ENCODE results near the gene UACA. TPM values are rescaled to one million over a fixed set of nuclear protein-coding genes. Genes with fewer than 3 reads are reported as not detected.
"Not testable (repeated sequence)": the region's sequence is repeated elsewhere in the genome, so short reads cannot be mapped to it uniquely, and the experiment has no call there.

Gene UACA
- total RNA-seq, 1 experiment from 2014 or later: 59.9 TPM

- POLR2A ChIA-PET (ENCODE audit: unreplicated experiment): interaction anchor here (0.5 to 0.6 kb wide), 2 partner anchors 52 to 1286 kb away, joined by 3 to 5 read pairs; no protein-coding TSS in a partner anchor
- CTCF ChIA-PET: no interaction called here
- Histone ChIP-seq H3K9me2 (ENCODE audit: insufficient read depth) (no peaks in the 10 kb centered on the region), H3K4me2 (no peak overlapping the region), H2AFZ (no peak overlapping the region), H3F3A (ENCODE audit: insufficient read depth, low read depth) (no peaks in the 10 kb centered on the region), H3K9me3 (ENCODE audit: insufficient read depth, low read depth) (no peaks in the 10 kb centered on the region), H3K36me3 (ENCODE audit: low read depth) (no peaks in the 10 kb centered on the region), H3K4me3 (no peak overlapping the region), H3K4me1 (replicated peaks; ENCODE audit: insufficient read depth) (peaks cover 5% of the 10 kb centered on the region), H4K20me1 (ENCODE audit: insufficient read depth) (no peaks in the 10 kb centered on the region), H3K79me2 (ENCODE audit: low read depth) (peaks cover 3% of the 10 kb centered on the region; the same call in 1 of the 2 replicates), H3K27ac (no peak overlapping the region), H3K27me3 (ENCODE audit: insufficient read depth, low read depth) (no peaks in the 10 kb centered on the region)
- no peak for DNase-seq
- TF ChIP-seq EZH2 (IDR thresholded peaks at IDR 0.05; ENCODE audit: low read depth) (no peak), CTCF (conservative IDR thresholded peaks at IDR 0.05) (no peak)
- BruUV-seq (replicated peaks): no TSS peak
- intact Hi-C loops (cut with micrococcal nuclease; ENCODE audit: unreplicated experiment): no loop called here
Observed at GRCh38 chr15:70748281-70748747, 15.0 kb downstream of the UACA start.

- POLR2A ChIA-PET (ENCODE audit: unreplicated experiment); H3K36me3 ChIP-seq (ENCODE audit: low read depth); DNase-seq; H3K27ac ChIP-seq; H3F3A ChIP-seq (ENCODE audit: insufficient read depth, low read depth); H3K27me3 ChIP-seq (ENCODE audit: insufficient read depth, low read depth); H2AFZ ChIP-seq; H3K9me3 ChIP-seq (ENCODE audit: insufficient read depth, low read depth); intact Hi-C loops (cut with micrococcal nuclease; ENCODE audit: unreplicated experiment); H3K4me3 ChIP-seq; H3K9me2 ChIP-seq (ENCODE audit: insufficient read depth); BruUV-seq (replicated peaks); H3K4me2 ChIP-seq; H4K20me1 ChIP-seq (ENCODE audit: insufficient read depth); H3K79me2 ChIP-seq (ENCODE audit: low read depth): not testable (repeated sequence)
- CTCF ChIA-PET: interaction anchor here (0.6 kb wide), 2 partner anchors 32 to 220 kb away, joined by 6 to 7 read pairs; no protein-coding TSS in a partner anchor
- H3K4me1 ChIP-seq (replicated peaks; ENCODE audit: insufficient read depth): peaks cover 22% of the 10 kb centered on the region
Observed at GRCh38 chr15:70746598-70746997, 16.8 kb downstream of the UACA start.

- Histone ChIP-seq H3K4me3 (no peak overlapping the region), H3K27ac (peak overlapping the region; percentile 23; the same call in 1 of the 2 replicates), H2AFZ (no peak overlapping the region), H3K4me2 (no peak overlapping the region), H3K36me3 (ENCODE audit: low read depth) (no peaks in the 10 kb centered on the region), H3K4me1 (replicated peaks; ENCODE audit: insufficient read depth) (peaks cover 33% of the 10 kb centered on the region), H3F3A (ENCODE audit: insufficient read depth, low read depth) (peaks cover 13% of the 10 kb centered on the region), H3K27me3 (ENCODE audit: insufficient read depth, low read depth) (no peaks in the 10 kb centered on the region), H3K79me2 (ENCODE audit: low read depth) (peaks cover 20% of the 10 kb centered on the region), H3K9me2 (ENCODE audit: insufficient read depth) (no peaks in the 10 kb centered on the region), H3K9me3 (ENCODE audit: insufficient read depth, low read depth) (no peaks in the 10 kb centered on the region), H4K20me1 (ENCODE audit: insufficient read depth) (no peaks in the 10 kb centered on the region)
- intact Hi-C loops (cut with micrococcal nuclease; ENCODE audit: unreplicated experiment): no loop called here
- CTCF ChIA-PET: interaction anchor here (0.7 kb wide), 1 partner anchor 34 kb away, joined by 6 read pairs; no protein-coding TSS in a partner anchor
- no peak for TF ChIP-seq EZH2 (IDR thresholded peaks at IDR 0.05; ENCODE audit: low read depth)
- TF ChIP-seq CTCF (conservative IDR thresholded peaks at IDR 0.05): no peak
- DNase-seq: no peak
- no TSS peak for BruUV-seq (replicated peaks)
- POLR2A ChIA-PET (ENCODE audit: unreplicated experiment): no interaction called here
Observed at GRCh38 chr15:70742928-70743327, 20.4 kb downstream of the UACA start.

All from PC-9 (cell line).